Transverse colon (tissue), 4 donors: ENCODE measurements around the gene RGP1. TPM values are rescaled to one million over a fixed set of nuclear protein-coding genes. Genes with fewer than 3 reads are reported as not detected.

Experiments used
- DNase-seq: peaks from one replicate; pipeline ENCODE4 v3.0.0-alpha.2; 2019
- H3K27ac ChIP-seq, 4 donors: fragments of 200-600 bp; sonication (generic); 2 replicates each; pipeline ENCODE4 v1.5.1; 2016 to 2018; ENCODE audit warnings: inconsistent platforms in 4 of 4
- H3K27me3 ChIP-seq: fragments of 200-600 bp; sonication (generic); 2 replicates; pipeline ENCODE4 v1.5.1; 2017; ENCODE audit warnings: inconsistent platforms
- H3K36me3 ChIP-seq, 4 donors: fragments of 200-600 bp; sonication (generic); 2 replicates each; pipeline ENCODE4 v1.5.1; 2017 to 2019; ENCODE audit warnings: inconsistent platforms in 4 of 4
- H3K4me1 ChIP-seq, 4 donors: fragments of 200-600 bp; sonication (generic); 2 replicates each; pipeline ENCODE4 v1.5.1; 2017 to 2020; ENCODE audit warnings: inconsistent platforms in 4 of 4
- H3K4me3 ChIP-seq, 4 donors: fragments of 200-600 bp; sonication (generic); 1 replicate in 1 of 4; 2 replicates in 3 of 4; pipeline versions ENCODE4 v1.5.1 to v1.6.1; 2017 to 2019; ENCODE audit warnings: inconsistent platforms in 4 of 4
- H3K9me3 ChIP-seq, 2 donors: fragments of 200-600 bp; sonication (generic); 2 replicates each; pipeline ENCODE4 v1.5.1; 2017 to 2019; ENCODE audit warnings: inconsistent platforms in 2 of 2
- CTCF ChIP-seq, 5 experiments: fragments of 200-600 bp in 3 of 5; fragments of 450-650 bp in 2 of 5; sonication (generic) in 3 of 5; IDR thresholded peaks; 1 replicate in 2 of 5; 2 replicates in 3 of 5; pipeline ENCODE4 v1.5.1; 2016 to 2017; ENCODE audit warnings: antibody characterized with exemption in 5 of 5, inconsistent platforms in 3 of 5, mild to moderate bottlenecking in 2 of 5, moderate library complexity in 1 of 5
- EP300 ChIP-seq: sonication (generic); formaldehyde crosslinking; IDR thresholded peaks from one replicate; pipeline ENCODE4 v1.6.1; 2017; ENCODE audit warnings: antibody characterized with exemption, low read depth
- POLR2A ChIP-seq: fragments of 450-650 bp; IDR thresholded peaks from one replicate; pipeline ENCODE4 v1.6.1; 2016; ENCODE audit warnings: antibody characterized with exemption, mild to moderate bottlenecking, moderate library complexity
- POLR2AphosphoS5 ChIP-seq, 3 donors: sonication (generic); formaldehyde crosslinking; IDR thresholded peaks; one replicate each; pipeline ENCODE4 v1.6.1; 2016; ENCODE audit warnings: antibody characterized with exemption in 3 of 3
- WGBS, 2 donors: methylation state at CpG; one replicate each; pipeline ENCODE4 v1.1.5; 2018; ENCODE audit warnings: low coverage in 1 of 2; 5-methylcytosine and 5-hydroxymethylcytosine counted together
- in situ Hi-C, 4 donors: fragments of 200-750 bp; cut with MboI; loops; one replicate each; pipeline versions ENCODE4 v1.15.0 to v1.15.1; 2017; ENCODE audit warnings: low sequenced_read_pairs in 3 of 4, low pct_ligation_motif_present in 1 of 4, low pct_unique_long_range_greater_than_20kb in 1 of 4
- intact Hi-C: fragments of 100-400 bp; cut with DNase I; formaldehyde crosslinking; loops from one replicate; pipeline ENCODE4 v1.15.1; 2023; ENCODE audit warnings: low total_unique reads
- total RNA-seq, 4 donors: library from RNA; depleted of rRNA; stranded (reverse); fragments of >200 nt; gene quantifications; one replicate each; pipeline ENCODE4 v1.1.0, GENCODE V29; 2016

RGP1 gene
- total RNA-seq, 4 donors from 2014 or later, result 30.3 to 47.5 (median 43.7) TPM

- no peak for DNase-seq
- WGBS, 2 donors, result 16 to 24% methylated on average over 4 of the region's 4 CpGs
These were observed 22.0 kb downstream of the RGP1 start for GRCh38 chr9:35771075-35771433.

GRCh38 chr9:35771534-35771933 lies 22.4 kb downstream of the RGP1 start:
- Histone ChIP-seq H3K9me3 (no peaks in the 10 kb centered on the region), H3K36me3 (no peaks in the 10 kb centered on the region), H3K4me3 (no peak overlapping the region), H3K27ac (peak overlapping the region; percentile 78 to 81 (median 80)), H3K27me3 (no peaks in the 10 kb centered on the region), H3K4me1 (peaks cover 18 to 28% (median 20%) of the 10 kb centered on the region in 4 donors)
- intact Hi-C loops, result no loop called here
- peak; percentile 37 for DNase-seq
- 33 to 46% methylated on average over 1 of the region's 1 CpG for WGBS, 2 donors
- in situ Hi-C loops, result no loop called here
- TF ChIP-seq POLR2A, result no peak
- TF ChIP-seq EP300, result no peak
- no peak for TF ChIP-seq POLR2AphosphoS5 (IDR thresholded peaks at IDR 0.05)
- TF ChIP-seq CTCF (IDR thresholded peaks at IDR 0.05), result no peak

More at GRCh38 chr9:35771075-35771433, 22.0 kb downstream of the RGP1 start:
- intact Hi-C loops, result no loop called here
- Histone ChIP-seq H3K4me3 (no peak overlapping the region), H3K36me3 (no peaks in the 10 kb centered on the region), H3K9me3 (no peaks in the 10 kb centered on the region), H3K4me1 (peaks cover 18 to 28% (median 20%) of the 10 kb centered on the region in 4 donors), H3K27me3 (no peaks in the 10 kb centered on the region), H3K27ac (peak overlapping the region; percentile 78 to 81 (median 80))
- TF ChIP-seq EP300 (no peak), POLR2AphosphoS5 (IDR thresholded peaks at IDR 0.05) (peak in 1 of 3 donors; percentile 12)
- in situ Hi-C loops, result no loop called here

GRCh38 chr9:35771943-35772342 lies 22.9 kb downstream of the RGP1 start:
- intact Hi-C loops, result no loop called here
- H3K27me3 ChIP-seq, result no peaks in the 10 kb centered on the region

GRCh38 chr9:35774907-35775635 lies 26.0 kb downstream of the RGP1 start:
- WGBS, 2 donors, result 74 to 100% methylated on average over 1 to 7 of the region's 7 CpGs
- TF ChIP-seq POLR2A (no peak), EP300 (no peak), CTCF (IDR thresholded peaks at IDR 0.05) (no peak), POLR2AphosphoS5 (IDR thresholded peaks at IDR 0.05) (no peak)
- intact Hi-C loops, result no loop called here

More at GRCh38 chr9:35771943-35772342, 22.9 kb downstream of the RGP1 start:
- WGBS, 2 donors, result 38 to 54% methylated on average over 3 of the region's 3 CpGs
- H3K9me3 ChIP-seq, result no peaks in the 10 kb centered on the region
- TF ChIP-seq CTCF (IDR thresholded peaks at IDR 0.05) (no peak), EP300 (no peak), POLR2AphosphoS5 (IDR thresholded peaks at IDR 0.05) (peak in 2 of 3 donors; percentile 29 to 50), POLR2A (peak; percentile 11)
- peak overlapping the region; percentile 78 to 81 (median 80) for H3K27ac ChIP-seq
- peaks cover 18 to 28% (median 20%) of the 10 kb centered on the region in 4 donors for H3K4me1 ChIP-seq
- no peak overlapping the region for H3K4me3 ChIP-seq
- no peaks in the 10 kb centered on the region for H3K36me3 ChIP-seq
- in situ Hi-C loops, result no loop called here
- peak; percentile 32 for DNase-seq

More at GRCh38 chr9:35774907-35775635, 26.0 kb downstream of the RGP1 start:
- H3K9me3 ChIP-seq, result no peaks in the 10 kb centered on the region
- H3K4me3 ChIP-seq, result no peak overlapping the region
- H3K27ac ChIP-seq, result no peak overlapping the region
- DNase-seq, result no peak
- in situ Hi-C loops, result no loop called here
- no peaks in the 10 kb centered on the region for H3K36me3 ChIP-seq
- H3K27me3 ChIP-seq, result no peaks in the 10 kb centered on the region
- H3K4me1 ChIP-seq, result peaks cover 18 to 28% (median 20%) of the 10 kb centered on the region in 4 donors
